MM.1S (cell line): Measurements from ENCODE around the gene SLC25A17.

Source experiments
- EZH2 ChIP-seq: fragments of 300-600 bp; sonication (generic); optimal IDR thresholded peaks from 2 replicates; pipeline ENCODE3; 2017; ENCODE audit warnings: low read depth, mild to moderate bottlenecking, antibody characterized with exemption, low read length, mixed read lengths
- TF ChIP-seq, protein P1 (sequence below): fragments of 300-600 bp; sonication (generic); IDR thresholded peaks from 2 replicates; pipeline ENCODE4 v1.5.1; 2016; ENCODE audit warnings: antibody characterized with exemption, low read length, mixed read lengths

DNA sequence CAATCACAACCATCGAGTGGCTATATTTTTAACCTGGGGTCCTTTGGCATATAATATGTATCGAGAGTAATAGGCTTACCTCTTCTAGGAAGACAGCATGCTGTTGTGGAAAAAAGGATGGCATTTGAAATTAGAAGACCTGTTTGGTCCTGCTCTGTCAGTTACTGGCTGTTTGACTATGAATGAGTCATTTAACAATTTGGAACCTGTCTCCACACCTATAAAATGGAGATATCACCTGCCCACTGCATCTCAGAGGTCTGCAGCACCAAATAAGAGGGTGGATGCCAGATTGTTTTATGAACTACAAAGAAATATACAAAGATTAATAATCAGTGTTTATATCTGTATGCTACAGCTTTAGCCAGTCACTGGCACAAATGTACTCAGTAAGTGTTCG is 60.8 kb downstream of the SLC25A17 start:
- no peak for TF ChIP-seq EZH2
- TF ChIP-seq, protein P1, sequence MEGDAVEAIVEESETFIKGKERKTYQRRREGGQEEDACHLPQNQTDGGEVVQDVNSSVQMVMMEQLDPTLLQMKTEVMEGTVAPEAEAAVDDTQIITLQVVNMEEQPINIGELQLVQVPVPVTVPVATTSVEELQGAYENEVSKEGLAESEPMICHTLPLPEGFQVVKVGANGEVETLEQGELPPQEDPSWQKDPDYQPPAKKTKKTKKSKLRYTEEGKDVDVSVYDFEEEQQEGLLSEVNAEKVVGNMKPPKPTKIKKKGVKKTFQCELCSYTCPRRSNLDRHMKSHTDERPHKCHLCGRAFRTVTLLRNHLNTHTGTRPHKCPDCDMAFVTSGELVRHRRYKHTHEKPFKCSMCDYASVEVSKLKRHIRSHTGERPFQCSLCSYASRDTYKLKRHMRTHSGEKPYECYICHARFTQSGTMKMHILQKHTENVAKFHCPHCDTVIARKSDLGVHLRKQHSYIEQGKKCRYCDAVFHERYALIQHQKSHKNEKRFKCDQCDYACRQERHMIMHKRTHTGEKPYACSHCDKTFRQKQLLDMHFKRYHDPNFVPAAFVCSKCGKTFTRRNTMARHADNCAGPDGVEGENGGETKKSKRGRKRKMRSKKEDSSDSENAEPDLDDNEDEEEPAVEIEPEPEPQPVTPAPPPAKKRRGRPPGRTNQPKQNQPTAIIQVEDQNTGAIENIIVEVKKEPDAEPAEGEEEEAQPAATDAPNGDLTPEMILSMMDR: no peak
